ENCODE data around the gene WDFY2. TPM values are rescaled to one million over a fixed set of nuclear protein-coding genes. Genes with fewer than 3 reads are reported as not detected.

The WDFY2 gene
- total and polyA plus RNA-seq, 4 donors, result 4.6 to 27.3 (median 10.9) TPM

DNA sequence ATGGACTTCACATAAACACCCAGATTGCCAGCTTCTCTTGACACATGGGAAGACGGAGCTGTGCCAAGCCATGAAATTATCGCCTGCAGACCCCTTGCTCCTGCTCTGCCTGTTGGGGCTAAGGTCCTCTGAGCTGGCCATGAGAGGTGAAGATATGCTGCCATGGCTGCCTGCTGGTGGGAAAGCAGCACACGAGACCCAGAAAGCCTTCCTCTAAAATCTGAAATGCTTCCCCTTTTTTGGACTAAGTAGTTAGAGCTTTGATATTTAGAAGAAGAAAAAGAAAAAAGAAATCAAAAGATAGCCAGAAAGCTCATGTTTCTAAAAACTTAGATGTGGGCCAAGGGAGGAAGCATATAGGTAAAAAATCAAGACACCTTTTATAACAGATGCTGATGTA is 11.2 kb downstream of the WDFY2 start:
- no peak overlapping the region for H3K9ac ChIP-seq (ENCODE audit: insufficient read depth in 1 of 2, low read length in 2 of 2)
- H3K4me3 ChIP-seq, result no peak overlapping the region
- peaks cover 0 to 17% (median 2%) of the 10 kb centered on the region in 5 donors for H3K4me1 ChIP-seq (ENCODE audit: control insufficient read depth in 5 of 5, insufficient read depth in 5 of 5, low read length in 5 of 5)
- no peaks in the 10 kb centered on the region for H3K9me3 ChIP-seq (ENCODE audit: control insufficient read depth in 4 of 4, insufficient read depth in 3 of 4, low read length in 3 of 4)
- H3K27ac ChIP-seq (ENCODE audit: low read depth in 1 of 2, low read length in 1 of 2), result no peak overlapping the region
- H3K27me3 ChIP-seq (ENCODE audit: control insufficient read depth in 3 of 3, insufficient read depth in 3 of 3, low read length in 2 of 3), result no peaks in the 10 kb centered on the region
- WGBS, 2 donors, result 66 to 88% methylated on average over 3 of the region's 3 CpGs
- TF ChIP-seq, protein P1, sequence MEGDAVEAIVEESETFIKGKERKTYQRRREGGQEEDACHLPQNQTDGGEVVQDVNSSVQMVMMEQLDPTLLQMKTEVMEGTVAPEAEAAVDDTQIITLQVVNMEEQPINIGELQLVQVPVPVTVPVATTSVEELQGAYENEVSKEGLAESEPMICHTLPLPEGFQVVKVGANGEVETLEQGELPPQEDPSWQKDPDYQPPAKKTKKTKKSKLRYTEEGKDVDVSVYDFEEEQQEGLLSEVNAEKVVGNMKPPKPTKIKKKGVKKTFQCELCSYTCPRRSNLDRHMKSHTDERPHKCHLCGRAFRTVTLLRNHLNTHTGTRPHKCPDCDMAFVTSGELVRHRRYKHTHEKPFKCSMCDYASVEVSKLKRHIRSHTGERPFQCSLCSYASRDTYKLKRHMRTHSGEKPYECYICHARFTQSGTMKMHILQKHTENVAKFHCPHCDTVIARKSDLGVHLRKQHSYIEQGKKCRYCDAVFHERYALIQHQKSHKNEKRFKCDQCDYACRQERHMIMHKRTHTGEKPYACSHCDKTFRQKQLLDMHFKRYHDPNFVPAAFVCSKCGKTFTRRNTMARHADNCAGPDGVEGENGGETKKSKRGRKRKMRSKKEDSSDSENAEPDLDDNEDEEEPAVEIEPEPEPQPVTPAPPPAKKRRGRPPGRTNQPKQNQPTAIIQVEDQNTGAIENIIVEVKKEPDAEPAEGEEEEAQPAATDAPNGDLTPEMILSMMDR (IDR thresholded peaks at IDR 0.05; ENCODE audit: control extremely low read depth, extremely low read depth), result no peak
- H3K36me3 ChIP-seq (ENCODE audit: control insufficient read depth in 4 of 4, insufficient read depth in 4 of 4, low read length in 4 of 4), result no peaks in the 10 kb centered on the region
- ATAC-seq (ENCODE audit: insufficient read depth, low FRiP score), result no peak
- DNase-seq, result no peak

DNA sequence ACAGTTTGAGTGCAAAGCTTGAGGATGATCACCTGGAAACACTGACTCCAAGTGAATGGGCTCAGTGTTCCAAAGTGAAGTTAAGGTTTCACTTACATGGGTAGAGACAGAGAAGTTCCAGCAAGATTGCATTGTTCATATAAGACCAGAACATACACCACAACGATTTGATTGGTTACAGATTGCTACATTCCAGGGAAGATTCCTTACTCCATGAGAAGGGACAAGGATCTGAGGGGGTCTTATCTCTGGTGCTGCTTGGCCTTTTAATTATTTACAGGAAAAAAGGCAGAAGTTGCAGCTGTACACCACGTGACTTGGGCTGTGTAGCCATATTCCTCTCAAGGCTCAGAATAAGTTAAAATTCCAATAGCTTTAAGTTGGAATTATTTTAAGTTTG is 12.3 kb downstream of the WDFY2 start:
- 42 to 51% methylated on average over 2 of the region's 2 CpGs for whole genome bisulfite sequencing, 2 donors
- no peak for ATAC-seq (ENCODE audit: insufficient read depth, low FRiP score)

DNA sequence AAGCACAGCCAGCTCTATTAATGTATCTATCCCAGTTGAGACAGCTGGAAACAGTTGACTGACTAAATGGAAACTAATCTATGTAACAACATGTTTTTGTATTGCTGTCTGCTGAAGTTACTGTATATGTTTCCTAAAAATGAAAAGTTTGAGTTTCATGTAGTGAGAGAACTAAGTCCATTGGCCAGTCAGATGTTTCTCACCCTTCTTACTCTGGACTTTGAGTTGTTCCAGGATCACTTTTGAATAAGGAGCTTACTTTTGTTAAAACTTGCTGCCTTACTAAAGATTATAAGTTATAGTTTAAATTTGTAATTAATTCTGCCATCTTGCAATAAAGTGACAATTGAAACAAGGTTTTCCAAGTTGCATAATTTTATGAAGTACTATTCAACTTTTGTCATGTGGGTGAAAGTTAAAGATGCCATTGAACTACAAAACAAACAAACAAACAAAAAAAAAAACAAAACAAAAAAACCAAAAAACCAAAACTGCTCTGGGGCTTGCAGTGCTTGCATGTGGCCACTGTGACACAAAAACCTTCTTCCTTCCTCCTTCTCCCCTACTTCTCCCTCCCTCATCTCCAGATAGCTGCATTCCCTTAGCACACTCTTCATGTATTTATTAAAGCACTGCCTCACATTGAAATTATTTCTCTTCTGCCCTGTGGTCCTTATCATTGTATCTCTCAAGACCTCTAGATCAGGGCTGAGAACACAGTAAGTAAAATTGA is 15.3 kb downstream of the WDFY2 start:
- ATAC-seq (ENCODE audit: insufficient read depth, low FRiP score) (no peak), DNase-seq (no peak)
- Histone ChIP-seq H3K4me3 (no peak overlapping the region), H3K27ac (ENCODE audit: low read depth in 1 of 2, low read length in 1 of 2) (no peak overlapping the region), H3K36me3 (ENCODE audit: control insufficient read depth in 4 of 4, insufficient read depth in 4 of 4, low read length in 4 of 4) (peaks cover 0 to 4% (median 0%) of the 10 kb centered on the region in 4 donors), H3K27me3 (ENCODE audit: control insufficient read depth in 3 of 3, insufficient read depth in 3 of 3, low read length in 2 of 3) (no peaks in the 10 kb centered on the region), H3K4me1 (ENCODE audit: control insufficient read depth in 5 of 5, insufficient read depth in 5 of 5, low read length in 5 of 5) (peaks cover 0 to 2% (median 0%) of the 10 kb centered on the region in 5 donors), H3K9me3 (ENCODE audit: control insufficient read depth in 4 of 4, insufficient read depth in 3 of 4, low read length in 3 of 4) (no peaks in the 10 kb centered on the region), H3K9ac (ENCODE audit: insufficient read depth in 1 of 2, low read length in 2 of 2) (no peak overlapping the region)
- TF ChIP-seq, protein P1 (IDR thresholded peaks at IDR 0.05; ENCODE audit: control extremely low read depth, extremely low read depth), result no peak

More for the DNA sequence above, 12.3 kb downstream of the WDFY2 start:
- Histone ChIP-seq H3K4me1 (ENCODE audit: control insufficient read depth in 5 of 5, insufficient read depth in 5 of 5, low read length in 5 of 5) (peaks cover 0 to 5% (median 0%) of the 10 kb centered on the region in 5 donors), H3K4me3 (no peak overlapping the region), H3K9me3 (ENCODE audit: control insufficient read depth in 4 of 4, insufficient read depth in 3 of 4, low read length in 3 of 4) (no peaks in the 10 kb centered on the region), H3K9ac (ENCODE audit: insufficient read depth in 1 of 2, low read length in 2 of 2) (no peak overlapping the region), H3K27ac (ENCODE audit: low read depth in 1 of 2, low read length in 1 of 2) (no peak overlapping the region), H3K36me3 (ENCODE audit: control insufficient read depth in 4 of 4, insufficient read depth in 4 of 4, low read length in 4 of 4) (no peaks in the 10 kb centered on the region), H3K27me3 (ENCODE audit: control insufficient read depth in 3 of 3, insufficient read depth in 3 of 3, low read length in 2 of 3) (no peaks in the 10 kb centered on the region)
- DNase-seq, result no peak
- TF ChIP-seq, protein P1 (IDR thresholded peaks at IDR 0.05; ENCODE audit: control extremely low read depth, extremely low read depth), result no peak

Measured in lung (tissue), 12 donors.